HG03097 (cell line): ENCODE results near the gene FOXG1.

Experiments used
- ATAC-seq: cut with Tn5 transposase; IDR thresholded peaks from one replicate; pipeline ENCODE4 v1.9.1; 2021; ENCODE audit not compliant: unreplicated experiment, low FRiP score

Gene FOXG1

DNA sequence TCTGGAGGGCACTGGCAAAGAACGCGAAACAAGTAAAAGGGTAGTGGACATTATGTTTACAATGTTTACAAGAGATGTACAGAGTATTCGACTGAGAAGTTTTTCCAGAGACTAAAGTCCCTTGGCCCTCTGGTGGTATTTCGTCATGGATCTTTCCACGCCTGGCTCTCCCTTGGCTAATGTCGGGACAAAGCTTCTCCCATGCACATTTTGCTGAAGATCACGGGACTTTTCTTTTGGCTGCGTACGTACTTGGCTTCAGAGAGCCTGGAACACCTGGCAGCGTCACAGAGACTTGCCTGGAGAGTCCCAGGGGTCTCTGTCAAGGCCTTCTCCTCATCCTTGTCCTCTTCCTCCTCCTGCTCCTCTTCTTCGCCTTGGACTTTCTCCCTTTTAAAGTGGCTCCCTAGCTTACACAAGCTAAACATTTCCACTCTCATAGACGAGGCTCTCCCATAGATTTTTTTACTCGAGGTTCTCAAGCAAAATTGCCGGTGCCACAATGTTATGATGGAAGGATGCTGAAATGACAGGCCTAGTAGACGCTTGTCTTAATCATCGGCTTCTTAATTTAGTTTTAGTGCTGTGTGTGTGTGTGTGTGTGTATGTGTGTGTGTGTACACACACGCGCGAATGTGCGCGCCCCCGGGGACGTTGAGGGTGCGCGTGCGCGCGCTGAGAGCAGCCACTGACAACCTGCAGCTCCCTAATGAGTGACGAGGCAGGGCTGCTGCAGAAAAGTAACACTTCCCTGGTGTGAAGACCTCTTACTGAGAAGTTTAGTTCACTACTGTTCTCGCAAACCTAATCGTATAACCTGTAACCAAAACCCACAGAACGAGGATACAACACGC is 4.9 kb upstream of the FOXG1 start:
- ATAC-seq = no peak

GRCh38 chr14:28762303-28762954 is 4.2 kb upstream of the FOXG1 start:
- no peak for ATAC-seq

DNA sequence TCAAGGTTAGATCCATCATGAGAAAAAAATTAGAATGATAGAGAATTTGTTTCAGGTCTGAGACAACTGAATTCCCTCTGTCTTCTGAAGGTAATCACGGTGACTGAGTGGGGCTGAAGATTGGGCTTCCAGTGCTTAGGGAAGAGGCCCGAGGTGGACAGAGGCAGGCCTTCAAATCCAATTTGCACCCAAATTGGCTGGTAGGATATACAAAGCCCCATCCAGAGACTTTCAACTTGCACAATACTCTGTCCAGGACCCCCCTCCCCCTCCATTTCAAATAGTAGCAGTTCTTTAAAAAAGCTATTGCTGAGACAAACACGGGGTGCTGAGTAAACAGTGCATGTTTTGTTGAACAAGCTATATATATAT is 3.6 kb upstream of the FOXG1 start:
- ATAC-seq = no peak

DNA sequence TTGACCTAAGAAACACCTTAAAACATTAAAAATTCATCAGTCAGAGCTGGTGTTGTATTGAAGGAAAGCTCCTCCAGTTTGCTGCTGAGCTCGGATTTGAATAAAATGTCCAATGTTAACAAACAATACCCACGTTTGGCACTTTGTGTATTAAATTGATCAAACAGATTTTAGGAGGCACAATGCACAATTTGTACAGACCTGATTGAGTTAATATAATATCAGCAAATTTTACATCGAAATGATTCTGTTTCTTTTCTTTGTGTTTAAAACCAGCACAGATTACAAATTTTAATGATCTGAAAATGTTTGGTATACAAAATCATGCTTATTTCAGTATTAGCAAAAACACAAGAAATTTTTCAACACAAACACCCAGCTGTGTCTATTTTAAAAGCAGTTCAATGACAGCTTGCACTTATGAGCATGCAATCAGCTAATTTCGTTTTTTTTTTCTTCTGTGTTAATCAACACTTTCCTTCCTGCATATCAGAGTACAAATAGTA is 2.8 kb upstream of the FOXG1 start:
- ATAC-seq = no peak

GRCh38 chr14:28764257-28765160 is 2.1 kb upstream of the FOXG1 start:
- no peak for ATAC-seq

- ATAC-seq = no peak
Observed at GRCh38 chr14:28765169-28765830, 1.3 kb upstream of the FOXG1 start.

DNA sequence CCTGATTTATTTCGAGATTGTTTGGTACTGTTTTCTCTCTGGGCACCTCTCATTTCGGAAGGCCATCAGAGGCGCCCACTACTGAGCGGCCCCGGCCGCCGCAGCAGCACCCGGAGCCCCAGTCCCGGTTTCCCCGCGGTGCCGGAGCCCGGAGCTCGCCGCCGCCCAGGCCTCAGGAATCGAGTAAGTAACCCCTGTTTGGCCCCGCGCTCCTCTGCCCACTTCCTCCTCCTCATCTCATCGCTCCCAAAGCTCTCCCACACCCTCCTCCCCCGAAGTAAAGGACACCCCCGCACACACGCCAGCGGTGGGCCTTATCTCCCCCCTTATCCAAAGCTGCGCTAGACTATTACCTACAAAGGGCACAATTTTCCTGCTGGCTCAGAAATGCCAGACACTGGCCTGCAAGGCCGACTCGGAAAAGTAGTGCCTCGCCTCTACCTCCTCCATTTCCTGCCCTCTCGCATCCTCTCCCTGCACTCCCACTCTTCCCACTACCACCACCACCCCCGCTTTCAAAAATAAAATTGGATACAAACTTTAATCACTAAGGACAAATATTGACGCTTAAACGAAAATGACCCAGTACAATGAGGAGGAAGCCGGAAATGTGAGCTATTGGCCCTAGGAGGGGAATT is 637 bp upstream of the FOXG1 start:
- ATAC-seq = no peak

- ATAC-seq = no peak
Observed at GRCh38 chr14:28767030-28767852, 654 bp downstream of the FOXG1 start.

DNA sequence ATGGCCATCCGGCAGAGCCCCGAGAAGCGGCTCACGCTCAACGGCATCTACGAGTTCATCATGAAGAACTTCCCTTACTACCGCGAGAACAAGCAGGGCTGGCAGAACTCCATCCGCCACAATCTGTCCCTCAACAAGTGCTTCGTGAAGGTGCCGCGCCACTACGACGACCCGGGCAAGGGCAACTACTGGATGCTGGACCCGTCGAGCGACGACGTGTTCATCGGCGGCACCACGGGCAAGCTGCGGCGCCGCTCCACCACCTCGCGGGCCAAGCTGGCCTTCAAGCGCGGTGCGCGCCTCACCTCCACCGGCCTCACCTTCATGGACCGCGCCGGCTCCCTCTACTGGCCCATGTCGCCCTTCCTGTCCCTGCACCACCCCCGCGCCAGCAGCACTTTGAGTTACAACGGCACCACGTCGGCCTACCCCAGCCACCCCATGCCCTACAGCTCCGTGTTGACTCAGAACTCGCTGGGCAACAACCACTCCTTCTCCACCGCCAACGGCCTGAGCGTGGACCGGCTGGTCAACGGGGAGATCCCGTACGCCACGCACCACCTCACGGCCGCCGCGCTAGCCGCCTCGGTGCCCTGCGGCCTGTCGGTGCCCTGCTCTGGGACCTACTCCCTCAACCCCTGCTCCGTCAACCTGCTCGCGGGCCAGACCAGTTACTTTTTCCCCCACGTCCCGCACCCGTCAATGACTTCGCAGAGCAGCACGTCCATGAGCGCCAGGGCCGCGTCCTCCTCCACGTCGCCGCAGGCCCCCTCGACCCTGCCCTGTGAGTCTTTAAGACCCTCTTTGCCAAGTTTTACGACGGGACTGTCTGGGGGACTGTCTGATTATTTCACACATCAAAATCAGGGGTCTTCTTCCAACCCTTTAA is 1.5 kb downstream of the FOXG1 start:
- no peak for ATAC-seq

- ATAC-seq = no peak
Observed at GRCh38 chr14:28769276-28769880, 2.8 kb downstream of the FOXG1 start.

- no peak for ATAC-seq
Observed at GRCh38 chr14:28770061-28770460, 3.5 kb downstream of the FOXG1 start.

DNA sequence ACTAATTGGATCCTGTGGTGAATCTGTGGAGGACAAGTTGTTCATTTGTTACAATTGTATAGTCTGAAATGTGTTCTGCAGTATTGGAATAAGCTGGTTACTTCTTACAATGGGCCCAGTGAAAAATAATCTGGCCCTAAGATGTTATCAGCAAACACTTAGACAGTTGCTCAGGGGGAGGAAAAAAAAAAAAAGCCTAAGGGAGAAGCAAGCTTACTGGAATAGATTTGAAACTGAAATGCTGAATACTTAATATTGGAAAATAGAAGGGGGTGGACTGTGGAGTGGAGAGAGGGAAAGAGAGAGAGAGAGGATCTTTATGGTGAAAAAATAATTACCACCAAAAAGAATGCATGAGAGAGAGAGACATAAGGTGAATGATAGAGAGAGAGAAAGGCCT is 4.0 kb downstream of the FOXG1 start:
- no peak for ATAC-seq

GRCh38 chr14:28771168-28771567 is 4.6 kb downstream of the FOXG1 start:
- no peak for ATAC-seq

DNA sequence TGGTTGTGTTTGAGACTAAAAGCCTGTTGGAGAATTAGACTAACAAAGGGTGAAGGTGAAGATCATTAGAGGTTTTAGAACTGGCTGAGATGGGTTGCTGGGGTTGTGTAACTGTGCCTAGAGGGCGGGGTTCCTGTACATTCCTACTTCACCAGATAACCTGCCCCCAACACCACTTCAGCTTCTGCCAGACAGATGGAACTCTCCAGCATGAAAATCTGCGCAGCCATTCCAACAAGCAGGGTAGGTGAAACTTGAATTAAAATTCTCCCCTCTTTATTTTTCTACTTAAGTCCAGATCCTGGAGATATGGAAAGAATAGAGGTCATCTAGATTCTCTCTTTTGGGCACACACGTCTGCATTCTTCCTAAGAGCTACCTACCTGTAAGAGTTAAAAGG is 6.0 kb downstream of the FOXG1 start:
- ATAC-seq = no peak

DNA sequence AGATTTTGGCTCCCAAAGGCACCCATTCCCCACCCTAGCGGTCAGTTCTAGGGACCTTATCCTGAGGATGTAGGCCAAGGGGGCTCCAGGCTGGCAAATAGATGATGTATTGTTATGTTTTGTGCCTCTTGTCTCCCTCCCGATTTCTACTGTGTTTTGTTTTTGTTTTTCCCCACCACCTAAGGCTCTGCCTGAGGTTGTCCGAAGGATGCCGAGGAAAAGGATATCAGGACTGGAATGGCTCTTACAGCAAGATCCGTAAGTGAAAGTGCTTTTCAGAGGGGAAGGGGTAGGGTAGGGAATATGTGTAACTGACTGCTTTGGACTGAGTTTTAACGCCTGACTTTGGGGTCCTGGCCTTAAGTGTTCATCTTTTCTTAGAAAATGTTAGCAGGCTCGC is 6.6 kb downstream of the FOXG1 start:
- no peak for ATAC-seq

GRCh38 chr14:28773861-28774691 is 7.5 kb downstream of the FOXG1 start:
- no peak for ATAC-seq
